ENCODE data around the gene GARIN1A.
"Not testable (repeated sequence)": the region's sequence is repeated elsewhere in the genome, so short reads cannot be mapped to it uniquely, and the experiment has no call there.

The GARIN1A gene

DNA sequence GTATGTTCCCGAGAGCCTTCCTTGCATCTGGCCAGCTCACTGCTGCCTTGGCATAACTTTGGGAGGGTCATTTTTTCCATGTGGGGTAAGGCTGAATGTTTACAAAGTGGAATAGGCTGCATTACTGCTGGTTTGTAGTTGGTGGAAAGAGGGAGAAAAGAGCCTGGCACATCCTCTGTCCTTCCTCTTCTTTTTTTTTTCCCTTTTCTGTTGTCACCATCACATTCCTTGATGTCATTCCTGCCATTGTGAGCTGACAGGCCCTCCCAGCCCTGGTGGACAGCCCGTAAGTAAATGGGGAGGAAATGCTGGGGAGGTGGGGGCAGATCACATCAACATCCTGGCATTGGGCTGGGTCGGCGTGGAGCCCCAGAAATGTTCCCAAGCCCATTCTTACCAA lies at the start of gene GARIN1A:
Gene GARIN1A (plus strand): TSS at position 301 of the 400 bp plus-strand sequence. CDS start 106 bp downstream, outside the sequence.
- DNase-seq (ENCODE audit: low spot score): no peak

DNA sequence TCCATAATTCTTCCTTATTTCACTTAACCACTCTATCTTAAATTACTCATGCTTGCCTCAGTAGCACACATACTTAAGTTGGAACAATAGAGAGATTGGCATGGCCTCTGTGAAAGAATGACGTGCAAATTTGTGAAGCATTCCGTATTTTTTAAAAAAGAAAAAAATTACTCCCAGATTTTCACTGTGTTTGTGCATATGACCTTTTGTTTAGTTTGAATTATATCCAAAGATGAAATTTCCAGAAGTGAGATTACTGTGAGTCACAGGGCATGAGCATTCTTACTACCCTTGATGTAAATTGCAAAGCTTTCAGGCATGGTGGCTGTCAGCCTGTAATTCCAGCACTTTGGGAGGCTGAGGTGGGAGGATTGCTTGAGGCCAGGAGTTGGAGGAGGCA lies 45.0 kb upstream of the GARIN1A start:
- not testable (repeated sequence) for DNase-seq (ENCODE audit: low spot score)

DNA sequence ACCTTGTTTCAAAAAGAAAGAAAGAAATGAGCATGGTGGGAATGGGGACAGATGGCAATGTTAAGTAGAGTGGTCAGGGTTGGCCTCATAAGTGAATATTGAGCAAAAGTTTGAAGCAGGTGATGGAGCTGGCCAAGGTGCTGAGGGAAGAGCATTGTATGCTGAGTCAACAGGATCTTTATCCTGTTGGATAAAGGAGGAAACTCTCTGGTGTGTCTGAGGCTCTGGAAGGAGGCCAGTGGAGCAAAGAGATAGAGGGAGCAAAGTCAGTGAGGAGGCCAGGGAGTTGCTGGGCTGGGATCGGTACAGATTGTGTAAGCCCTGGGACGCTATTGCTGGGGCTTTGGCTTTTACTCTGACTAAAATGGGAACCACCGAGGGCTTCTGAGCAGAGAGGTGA lies 38.2 kb upstream of the GARIN1A start:
- not testable (repeated sequence) for DNase-seq (ENCODE audit: low spot score)

DNA sequence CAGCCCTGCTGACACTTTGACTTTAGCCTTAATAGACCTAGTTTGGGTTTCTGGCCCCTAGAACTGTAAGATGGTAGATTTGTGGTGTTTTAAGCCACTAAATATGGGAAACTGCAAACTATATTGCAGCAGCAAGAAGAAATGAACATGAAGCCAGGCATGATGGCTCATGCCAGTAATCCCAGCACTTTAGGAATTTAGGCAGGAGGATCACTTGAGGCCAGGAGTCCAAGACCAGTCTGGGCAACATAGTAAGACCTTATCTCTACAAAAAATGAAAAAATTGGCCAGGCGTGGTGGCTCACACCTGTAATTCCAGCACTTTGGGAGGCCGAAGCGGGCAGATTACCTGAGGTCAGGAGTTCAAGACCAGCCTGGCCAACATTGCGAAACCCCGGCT lies 26.9 kb upstream of the GARIN1A start:
- DNase-seq (ENCODE audit: low spot score): not testable (repeated sequence)

DNA sequence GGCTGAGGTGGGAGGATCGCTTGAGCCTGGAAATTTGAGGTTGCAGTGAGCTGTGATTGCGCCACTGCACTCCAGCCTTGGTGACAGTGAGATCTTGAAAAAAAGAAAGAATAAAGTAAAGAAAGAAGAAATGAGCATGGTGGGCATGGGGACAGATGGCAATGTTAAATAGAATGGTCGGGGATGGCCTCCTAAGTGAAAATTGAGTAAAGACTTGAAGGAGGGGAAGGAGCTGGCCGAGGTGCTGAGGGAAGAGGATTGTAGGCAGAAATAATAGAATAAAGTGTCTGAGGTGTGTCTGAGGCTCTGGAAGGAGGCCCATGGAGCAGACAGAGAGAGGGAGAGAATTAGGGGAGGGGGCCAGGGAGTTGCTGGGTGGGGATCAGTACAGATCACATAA lies 26.2 kb upstream of the GARIN1A start:
- DNase-seq (ENCODE audit: low spot score): not testable (repeated sequence)

DNA sequence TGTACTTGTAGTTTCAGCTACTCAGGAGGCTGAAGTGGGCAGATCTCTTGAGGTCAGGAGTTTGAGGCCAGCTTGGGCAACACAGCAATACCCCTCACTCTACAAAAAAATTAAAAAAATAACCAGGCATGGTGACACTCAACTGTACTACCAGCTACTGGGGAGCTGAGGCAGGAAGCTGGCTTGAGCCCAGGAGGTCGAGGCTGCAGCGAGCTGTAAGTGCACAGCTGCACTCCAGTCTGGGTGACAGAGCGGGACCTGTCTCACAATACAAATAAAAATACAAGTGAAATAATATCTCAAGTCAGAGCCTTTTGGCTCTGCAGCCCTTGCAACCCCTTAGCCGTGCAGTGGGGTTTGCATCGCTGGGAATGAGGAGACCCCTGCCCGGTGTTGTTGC lies 25.2 kb upstream of the GARIN1A start:
- DNase-seq (ENCODE audit: low spot score): not testable (repeated sequence)

DNA sequence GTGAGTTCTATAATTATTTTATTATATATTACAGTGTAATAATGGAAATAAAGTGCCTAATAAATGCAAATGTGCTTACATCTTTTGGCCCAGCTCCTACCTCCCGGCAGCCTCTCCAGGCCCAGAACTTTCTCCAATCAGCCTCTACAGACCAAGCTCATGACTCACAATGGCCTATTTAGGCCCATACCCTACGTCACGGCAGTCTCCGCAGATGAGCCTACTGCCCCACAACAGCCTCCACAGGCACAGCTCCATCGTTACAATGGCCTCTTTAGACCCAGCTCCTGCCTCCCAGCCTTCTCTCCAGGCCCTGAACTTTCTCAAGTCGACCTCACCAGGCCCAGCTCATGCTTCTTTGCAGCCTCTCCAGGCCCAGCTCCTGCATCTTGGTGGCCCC lies 21.0 kb upstream of the GARIN1A start:
- DNase-seq (ENCODE audit: low spot score): not testable (repeated sequence)

DNA sequence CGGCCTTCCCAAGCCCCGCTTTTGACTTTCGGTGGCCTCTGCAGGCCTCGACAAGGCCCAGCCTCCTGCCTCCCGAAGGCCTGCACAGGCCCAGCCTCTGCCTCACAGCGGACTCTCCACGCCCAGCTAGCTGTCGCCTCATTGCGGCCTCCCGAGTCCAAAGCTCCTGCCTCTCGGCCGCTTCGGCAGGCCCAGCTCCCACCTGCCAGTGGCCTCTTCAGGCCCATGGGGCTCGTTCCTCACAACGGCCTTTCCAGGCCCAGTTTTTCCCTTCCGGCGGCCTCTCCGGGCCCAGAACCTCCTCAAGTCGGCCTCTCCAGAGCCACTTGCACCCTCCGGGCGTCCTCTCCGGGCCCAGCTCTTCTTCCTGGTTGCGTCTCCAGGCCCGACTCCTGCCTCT lies 19.5 kb upstream of the GARIN1A start:
- not testable (repeated sequence) for DNase-seq (ENCODE audit: low spot score)

DNA sequence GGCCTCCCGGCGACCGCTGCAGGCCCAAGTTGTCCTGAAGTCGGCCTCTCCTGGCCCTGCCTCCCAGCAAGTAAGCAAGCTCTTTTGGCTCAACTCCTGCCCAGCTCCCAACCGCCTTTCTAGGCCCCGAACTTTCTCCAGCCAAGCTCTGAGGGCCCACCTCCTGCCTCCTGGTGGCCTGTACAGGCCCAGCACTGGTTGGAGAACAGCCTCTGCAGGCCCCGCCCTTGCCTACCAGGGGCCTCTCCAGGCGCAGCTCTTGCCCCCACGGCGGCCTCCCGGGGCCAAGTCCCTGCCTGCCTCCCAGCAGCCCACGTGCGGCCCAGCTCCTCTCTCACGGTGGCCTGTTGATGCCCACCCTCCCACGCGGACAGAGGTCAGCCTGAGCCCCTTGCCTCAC lies 18.9 kb upstream of the GARIN1A start:
- not testable (repeated sequence) for DNase-seq (ENCODE audit: low spot score)

DNA sequence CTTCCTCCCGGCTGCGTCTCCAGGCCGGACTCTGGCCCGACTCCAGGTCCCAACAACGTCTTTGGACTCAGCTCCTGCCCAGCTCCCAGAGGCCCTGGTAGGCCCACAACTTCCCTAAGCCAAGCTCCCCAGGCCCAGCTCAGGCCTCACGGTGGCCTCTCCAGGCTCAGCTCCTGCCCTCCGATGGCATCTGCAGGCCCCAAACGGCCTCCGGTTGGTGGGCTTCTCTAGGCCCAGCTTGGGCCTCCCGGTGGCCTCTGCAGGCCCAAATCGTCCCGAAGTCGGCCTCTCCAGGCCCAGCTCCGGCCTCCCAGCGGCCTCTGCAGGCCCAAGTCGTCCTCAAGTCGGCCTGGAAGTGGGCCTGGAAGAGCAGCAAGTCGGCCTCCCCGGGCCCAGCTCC lies 18.0 kb upstream of the GARIN1A start:
- not testable (repeated sequence) for DNase-seq (ENCODE audit: low spot score)

DNA sequence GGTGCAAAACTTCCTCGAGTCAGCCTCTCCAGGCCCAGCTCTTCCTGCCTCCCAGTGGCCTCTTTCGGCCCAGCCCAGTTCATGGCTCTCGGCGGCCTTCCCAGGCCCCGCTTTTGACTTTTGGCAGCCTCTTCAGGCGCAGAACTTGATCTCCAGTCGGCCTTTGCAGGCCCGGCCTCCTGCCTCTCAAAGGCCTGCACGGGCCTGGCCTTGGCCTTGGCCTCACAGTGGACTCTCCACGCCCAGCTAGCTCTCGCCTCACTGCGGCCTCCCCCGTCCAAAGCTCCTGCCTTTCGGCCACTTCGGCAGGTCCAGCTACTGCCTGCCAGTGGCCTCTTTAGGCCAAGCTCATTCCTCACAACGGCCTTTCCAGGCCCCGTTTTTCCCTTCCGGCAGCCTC lies 17.6 kb upstream of the GARIN1A start:
- not testable (repeated sequence) for DNase-seq (ENCODE audit: low spot score)

DNA sequence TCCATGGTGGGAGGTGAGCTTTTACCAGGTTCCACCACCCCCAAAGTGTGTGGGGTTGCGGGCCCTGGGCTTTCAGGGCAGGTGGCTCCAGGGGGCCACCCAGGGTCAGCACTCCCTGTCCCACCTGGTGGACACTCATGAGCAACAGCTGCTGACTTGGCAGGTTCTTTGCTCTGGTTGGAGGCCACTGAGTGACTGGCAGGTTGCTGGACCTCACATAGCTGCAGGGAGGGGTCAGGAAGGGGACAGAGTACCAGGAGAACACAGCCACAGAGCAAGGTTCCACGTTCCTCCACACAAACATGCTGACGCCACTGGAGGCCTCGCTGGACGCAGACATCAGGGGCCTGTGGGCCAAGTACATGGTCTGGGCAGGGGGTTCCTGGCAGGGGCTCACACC lies 13.7 kb upstream of the GARIN1A start:
- not testable (repeated sequence) for DNase-seq (ENCODE audit: low spot score)

DNA sequence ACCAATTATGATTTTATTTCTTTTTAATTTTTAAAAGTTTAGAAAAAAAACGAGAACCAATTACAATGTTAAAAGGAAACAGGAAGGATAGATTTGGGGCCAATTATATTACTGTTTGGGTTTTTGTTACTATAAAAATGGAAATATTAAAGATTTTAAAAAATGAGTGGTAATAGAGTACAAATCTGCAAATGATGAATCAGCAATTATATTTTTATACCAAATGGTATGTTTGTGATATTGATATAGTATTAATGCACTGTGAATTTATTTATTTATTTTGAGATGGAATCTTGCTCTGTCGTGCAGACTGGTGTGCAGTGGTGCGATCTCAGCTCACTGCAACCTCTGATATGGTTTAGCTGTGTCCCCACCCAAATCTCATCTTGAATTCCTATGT lies 11.5 kb upstream of the GARIN1A start:
- no peak for DNase-seq (ENCODE audit: low spot score)

DNA sequence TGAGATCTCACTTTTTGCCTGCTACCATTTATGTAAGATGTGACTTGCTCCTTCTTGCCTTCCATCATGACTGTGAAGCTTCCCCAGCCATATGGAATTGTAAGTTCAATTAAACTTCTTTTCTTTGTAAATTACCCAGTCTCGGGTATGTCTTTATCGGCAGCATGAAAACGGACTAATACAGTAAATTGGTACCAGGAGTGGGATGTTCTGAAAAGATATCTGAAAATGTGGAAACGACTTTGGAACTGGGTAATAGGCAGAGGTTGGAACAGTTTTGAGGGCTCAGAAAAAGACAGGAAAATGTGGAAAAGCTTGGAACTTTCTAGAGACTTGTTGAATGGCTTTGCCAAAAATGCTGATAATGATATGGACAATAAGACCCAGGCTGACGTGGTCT lies 10.6 kb upstream of the GARIN1A start:
- DNase-seq (ENCODE audit: low spot score): no peak

DNA sequence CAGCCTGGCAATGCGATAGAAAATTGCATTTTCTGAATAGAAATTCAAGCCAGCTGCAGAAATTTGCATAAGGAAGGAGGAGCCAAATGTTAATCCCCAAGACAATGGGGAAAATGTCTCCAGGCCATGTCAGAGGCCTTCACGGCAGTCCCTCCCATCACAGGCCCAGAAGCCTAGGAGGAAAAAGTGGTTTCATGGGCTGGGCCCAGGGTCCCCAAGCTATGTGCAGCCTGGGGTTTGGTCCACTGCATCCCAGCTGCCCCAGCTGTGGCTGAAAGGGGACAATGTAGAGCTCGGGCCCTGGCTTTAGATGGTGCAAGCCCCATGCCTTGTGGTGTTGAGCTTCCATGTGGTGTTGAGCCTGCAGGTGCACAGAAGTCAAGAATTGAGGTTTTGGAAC lies 10.0 kb upstream of the GARIN1A start:
- no peak for DNase-seq (ENCODE audit: low spot score)

DNA sequence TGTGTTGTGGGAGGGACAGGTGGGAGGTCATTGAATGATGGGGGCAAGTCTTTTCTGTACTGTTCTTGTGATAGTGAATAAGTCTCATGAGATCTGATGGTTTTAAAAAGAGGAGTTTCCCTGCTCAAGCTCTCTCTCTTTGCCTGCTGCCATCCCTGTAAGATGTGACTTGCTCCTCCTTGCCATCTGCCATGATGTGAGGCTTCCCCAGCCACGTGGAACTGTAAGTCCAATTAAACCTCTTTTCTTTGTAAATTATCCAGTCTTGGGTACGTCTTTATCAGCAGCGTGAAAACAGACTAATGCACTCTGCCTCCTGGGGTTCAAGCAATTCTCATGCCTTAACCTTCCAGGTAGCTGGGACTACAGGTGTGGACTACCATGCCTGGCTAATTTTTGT lies 8.9 kb upstream of the GARIN1A start:
- DNase-seq (ENCODE audit: low spot score): not testable (repeated sequence)

DNA sequence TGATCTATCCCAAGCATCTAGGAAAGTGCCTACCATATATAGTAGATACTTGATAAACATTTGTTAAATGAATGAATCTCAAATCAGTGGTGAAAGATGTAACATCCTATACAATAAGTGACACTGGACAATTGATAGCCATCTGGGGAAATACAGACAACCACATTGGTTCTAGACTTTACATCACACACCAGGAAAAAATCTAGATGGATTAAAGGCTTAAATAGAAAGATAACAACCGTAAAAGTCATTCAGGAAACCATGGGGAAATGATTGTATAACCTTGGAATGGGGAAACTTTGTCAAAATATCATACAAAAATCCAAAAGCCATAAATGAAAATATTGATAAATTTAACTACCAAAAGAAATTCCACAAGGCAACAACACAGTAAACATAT lies 7.0 kb upstream of the GARIN1A start:
- no peak for DNase-seq (ENCODE audit: low spot score)

DNA sequence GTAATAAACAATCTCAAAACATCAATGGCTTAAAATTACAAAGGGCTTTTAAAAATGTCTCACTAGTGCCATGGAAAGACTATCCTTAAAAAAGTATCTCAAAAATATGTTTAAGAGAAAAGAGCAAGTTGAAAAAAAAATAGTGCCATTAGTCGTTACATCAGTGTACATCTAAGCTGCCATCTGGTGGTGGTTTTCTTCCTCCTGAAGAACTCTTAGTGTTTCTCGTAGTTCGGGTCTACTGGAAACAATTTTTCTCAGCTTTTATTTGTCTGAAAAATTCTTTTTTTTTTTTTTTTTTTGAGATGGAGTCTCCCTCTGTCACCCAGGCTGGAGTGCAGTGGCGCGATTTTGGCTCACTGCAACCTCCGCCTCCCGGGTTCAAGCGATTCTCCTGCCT lies 5.9 kb upstream of the GARIN1A start:
- no peak for DNase-seq (ENCODE audit: low spot score)

DNA sequence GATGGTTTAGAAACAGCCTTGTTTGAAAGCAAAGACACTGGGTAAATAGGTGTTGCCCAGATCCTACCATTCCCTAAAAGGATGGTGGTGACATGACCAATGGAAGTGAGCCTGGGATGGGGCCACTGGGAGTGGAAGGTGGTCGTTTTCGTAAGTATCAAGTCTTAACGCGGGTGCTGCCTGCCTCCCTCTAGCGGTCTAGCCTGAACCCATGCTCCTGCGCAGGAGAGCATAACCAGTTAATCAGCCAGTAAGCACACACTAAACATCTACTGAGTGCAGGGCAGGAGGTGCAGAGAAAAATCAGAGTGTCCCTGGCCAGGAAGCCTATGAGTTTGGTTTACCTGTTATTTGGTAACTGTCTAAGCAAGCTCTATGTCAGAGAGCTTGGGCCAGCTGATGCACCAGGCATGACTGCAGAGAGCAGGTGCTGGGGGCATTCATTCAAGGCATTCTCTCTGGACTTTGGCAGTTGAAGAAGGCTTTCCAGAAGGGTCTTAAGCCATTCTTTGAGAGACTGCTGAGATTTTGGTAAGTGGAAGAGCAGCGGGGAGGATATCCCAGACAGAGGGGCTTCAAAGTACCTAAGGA lies 930 bp downstream of the GARIN1A start:
- no peak for DNase-seq (ENCODE audit: low spot score)

DNA sequence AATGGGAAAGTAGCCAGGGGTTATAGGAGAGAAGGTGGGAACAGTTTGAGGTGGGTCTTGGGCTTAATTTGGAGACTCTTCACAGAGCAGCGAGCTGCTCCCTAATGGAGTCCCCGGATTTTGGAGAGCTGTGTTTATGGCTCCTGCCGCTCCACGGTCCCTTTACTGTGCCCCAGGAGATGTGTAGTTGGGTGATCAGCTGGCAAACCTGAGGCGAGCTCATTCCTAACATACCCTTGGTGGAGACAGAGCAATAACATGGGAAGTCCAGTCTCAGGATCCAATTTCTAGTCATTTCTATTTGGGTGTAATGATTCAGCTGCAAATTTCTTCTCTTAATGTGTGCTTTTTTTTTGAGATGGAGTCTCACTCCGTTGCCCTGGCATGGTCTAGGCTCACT lies 1.5 kb downstream of the GARIN1A start:
- DNase-seq (ENCODE audit: low spot score): no peak

DNA sequence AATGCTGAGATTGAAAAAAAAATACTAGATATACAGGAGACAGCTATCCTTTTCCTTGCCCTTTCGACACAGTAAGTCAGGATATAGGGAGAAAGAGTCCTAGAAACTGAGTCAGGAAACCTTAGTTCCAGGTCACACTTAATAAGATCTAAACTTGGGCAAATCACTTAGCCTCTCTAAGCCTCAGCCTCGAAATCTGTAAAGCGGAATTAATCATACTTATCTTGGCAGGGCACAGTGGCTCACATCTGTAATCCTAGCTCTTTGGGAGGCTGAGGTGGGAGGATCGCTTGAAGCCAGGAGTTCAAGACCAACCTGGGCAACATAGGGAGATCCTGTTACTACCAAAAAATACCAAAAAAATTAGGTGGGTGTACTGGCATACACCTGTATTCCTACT lies 4.6 kb downstream of the GARIN1A start:
- no peak for DNase-seq (ENCODE audit: low spot score)

DNA sequence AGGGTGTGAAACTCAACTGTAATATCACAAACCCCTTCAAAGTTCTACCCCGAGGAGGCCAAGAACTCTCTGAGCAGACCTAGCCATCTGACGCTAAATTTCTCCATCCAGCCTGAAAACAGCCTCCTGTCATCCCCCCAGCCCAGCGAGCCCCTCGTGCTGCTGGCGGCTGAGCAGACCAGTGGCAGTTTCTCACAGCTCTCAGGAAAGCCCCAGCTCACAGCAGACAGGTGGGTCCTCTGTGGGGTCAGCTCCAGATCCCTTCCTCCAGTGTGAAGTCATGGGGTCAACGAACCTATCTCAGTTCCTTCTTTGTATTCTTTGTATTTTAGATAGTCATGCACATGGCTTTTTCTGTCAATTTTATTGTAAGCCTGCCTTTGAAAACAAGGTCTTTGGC lies 7.8 kb downstream of the GARIN1A start:
- no peak for DNase-seq (ENCODE audit: low spot score)

DNA sequence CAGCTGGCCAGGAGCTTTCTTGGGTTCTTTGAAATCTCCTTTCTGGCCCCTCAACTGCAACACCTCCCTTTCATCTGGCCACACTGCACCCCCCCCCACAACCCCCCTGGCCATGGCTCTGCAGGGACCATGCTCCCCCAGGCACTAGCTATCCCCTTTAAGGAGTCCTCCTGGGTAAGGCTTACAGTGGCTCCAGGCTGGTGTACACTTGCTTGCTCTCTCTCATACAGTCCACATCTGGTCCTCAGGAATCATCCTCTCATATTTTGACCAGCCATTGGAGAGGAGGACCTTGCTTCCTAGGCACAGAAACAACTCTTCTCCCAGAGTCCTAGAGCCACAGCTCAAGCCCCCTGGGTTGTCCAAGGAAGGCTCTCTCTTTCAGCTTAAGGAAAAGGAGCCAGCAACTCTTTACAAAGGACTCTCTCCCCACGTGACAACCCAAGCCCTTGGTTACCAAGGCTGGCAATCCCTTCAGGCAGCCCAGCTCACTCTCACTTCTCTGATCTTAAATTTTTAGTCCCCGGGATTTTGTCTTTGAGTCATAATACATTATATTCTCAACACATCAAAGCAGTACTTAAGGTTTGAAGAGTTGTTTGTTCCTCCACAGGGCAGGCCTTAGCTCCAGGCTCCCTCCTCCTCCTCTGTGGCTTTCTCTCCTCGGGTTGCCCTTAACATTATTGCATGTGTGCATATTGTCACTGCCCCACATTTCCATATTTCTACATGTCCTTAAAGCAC lies 9.9 kb downstream of the GARIN1A start:
- no peak for DNase-seq (ENCODE audit: low spot score)

DNA sequence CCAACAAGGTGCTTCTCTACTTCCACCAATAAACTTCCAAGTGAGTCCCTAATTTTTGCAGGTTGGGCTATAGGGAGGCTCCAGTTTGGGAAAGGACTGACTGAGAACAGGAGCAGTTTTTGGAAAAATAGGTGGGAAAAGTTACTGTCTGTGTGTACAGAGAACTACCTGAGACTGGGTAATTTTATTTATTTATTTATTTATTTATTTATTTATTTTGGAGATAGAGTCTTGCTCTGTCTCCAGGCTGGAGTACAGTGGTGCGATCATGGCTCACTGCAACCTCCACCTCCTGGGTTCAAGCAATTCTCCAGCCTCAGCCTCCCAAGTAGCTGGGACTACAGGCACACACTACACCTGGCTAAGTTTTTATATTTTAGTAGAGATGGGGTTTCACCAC lies 11.2 kb downstream of the GARIN1A start:
- not testable (repeated sequence) for DNase-seq (ENCODE audit: low spot score)
